Esophagus squamous epithelium (tissue), 5 donors: ENCODE measurements around the gene MYLK3. TPM values are rescaled to one million over a fixed set of nuclear protein-coding genes. Genes with fewer than 3 reads are reported as not detected.

Source experiments
- DNase-seq: peaks from one replicate; lab custom pipeline; 2025; lab: John Stamatoyannopoulos, UW
- H3K27ac ChIP-seq, 4 donors: fragments of 200-600 bp; sonication (generic); one replicate each; pipeline ENCODE4 v1.5.1; 2016 to 2019; ENCODE audit warnings: mild to moderate bottlenecking in 1 of 4
- H3K27me3 ChIP-seq, 4 donors: fragments of 200-600 bp; sonication (generic); 1 replicate in 3 of 4; 2 replicates in 1 of 4; pipeline versions ENCODE4 v1.5.1 to v1.6.0; 2017 to 2021; ENCODE audit warnings: antibody characterized with exemption in 1 of 4
- H3K36me3 ChIP-seq, 3 donors: fragments of 200-600 bp; sonication (generic); one replicate each; pipeline ENCODE4 v1.5.1; 2016 to 2019
- H3K4me1 ChIP-seq, 3 donors: fragments of 200-600 bp; sonication (generic); one replicate each; pipeline ENCODE4 v1.5.1; 2017 to 2019
- H3K4me3 ChIP-seq, 4 donors: fragments of 200-600 bp; sonication (generic); 1 replicate in 3 of 4; 2 replicates in 1 of 4; pipeline ENCODE4 v1.5.1; 2016 to 2019; ENCODE audit warnings: mild to moderate bottlenecking in 2 of 4, moderate library complexity in 1 of 4
- H3K9me3 ChIP-seq, 3 donors: fragments of 200-600 bp; sonication (generic); one replicate each; pipeline ENCODE4 v1.5.1; 2016 to 2019
- POLR2A ChIP-seq, 4 donors: fragments of 450-650 bp; IDR thresholded peaks; one replicate each; pipeline ENCODE4 v1.6.1; 2017; ENCODE audit warnings: antibody characterized with exemption in 4 of 4, mild to moderate bottlenecking in 4 of 4, moderate library complexity in 3 of 4
- WGBS, 2 donors: methylation state at CpG; one replicate each; pipeline ENCODE4 v1.1.5; 2018; 5-methylcytosine and 5-hydroxymethylcytosine counted together
- intact Hi-C: fragments of 100-400 bp; cut with DNase I; formaldehyde crosslinking; loops from one replicate; pipeline ENCODE4 v1.15.0; 2022
- total RNA-seq, 4 donors: library from RNA; depleted of rRNA; stranded (reverse); fragments of >200 nt; gene quantifications; one replicate each; pipeline ENCODE4 v1.1.0, GENCODE V29; 2016
- TF ChIP-seq, protein P1 (sequence below), 6 experiments: fragments of 450-650 bp in 4 of 6; fragments of 200-600 bp in 2 of 6; sonication (generic) in 2 of 6; IDR thresholded peaks; one replicate each; pipeline ENCODE4 v1.5.1; 2016 to 2019; ENCODE audit warnings: antibody characterized with exemption in 6 of 6, mild to moderate bottlenecking in 4 of 6, moderate library complexity in 4 of 6
- donor health status: DM: yes; HTN: yes; CAD: no.

Gene MYLK3
- total RNA-seq, 4 donors from 2014 or later, result 0.03 to 0.19 (median 0.08) TPM; not detected in 1

DNA sequence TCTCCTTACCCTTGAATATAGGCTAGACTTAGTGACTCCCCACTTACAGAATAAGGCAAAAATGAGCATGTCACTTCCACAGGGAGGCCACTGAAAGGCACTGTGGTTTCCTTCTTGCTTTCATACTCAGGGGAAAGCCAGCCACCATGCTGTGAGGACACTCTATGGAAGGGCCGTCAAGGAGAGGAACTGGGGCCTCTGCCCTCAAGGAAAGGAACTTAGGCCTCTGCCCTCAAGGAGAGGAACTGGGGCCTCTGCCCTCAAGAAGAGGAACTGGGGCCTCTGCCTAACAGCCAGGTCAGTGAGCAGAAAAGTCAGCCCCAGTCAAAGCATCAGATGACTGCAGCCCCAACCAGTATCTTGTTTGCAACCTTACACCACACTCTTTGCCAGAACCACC is 89.2 kb downstream of the MYLK3 start:
- no peaks in the 10 kb centered on the region for H3K4me1 ChIP-seq
- 60% methylated on average over 1 of the region's 1 CpG for WGBS, 2 donors
- intact Hi-C loops, result no loop called here
- TF ChIP-seq, protein P1, sequence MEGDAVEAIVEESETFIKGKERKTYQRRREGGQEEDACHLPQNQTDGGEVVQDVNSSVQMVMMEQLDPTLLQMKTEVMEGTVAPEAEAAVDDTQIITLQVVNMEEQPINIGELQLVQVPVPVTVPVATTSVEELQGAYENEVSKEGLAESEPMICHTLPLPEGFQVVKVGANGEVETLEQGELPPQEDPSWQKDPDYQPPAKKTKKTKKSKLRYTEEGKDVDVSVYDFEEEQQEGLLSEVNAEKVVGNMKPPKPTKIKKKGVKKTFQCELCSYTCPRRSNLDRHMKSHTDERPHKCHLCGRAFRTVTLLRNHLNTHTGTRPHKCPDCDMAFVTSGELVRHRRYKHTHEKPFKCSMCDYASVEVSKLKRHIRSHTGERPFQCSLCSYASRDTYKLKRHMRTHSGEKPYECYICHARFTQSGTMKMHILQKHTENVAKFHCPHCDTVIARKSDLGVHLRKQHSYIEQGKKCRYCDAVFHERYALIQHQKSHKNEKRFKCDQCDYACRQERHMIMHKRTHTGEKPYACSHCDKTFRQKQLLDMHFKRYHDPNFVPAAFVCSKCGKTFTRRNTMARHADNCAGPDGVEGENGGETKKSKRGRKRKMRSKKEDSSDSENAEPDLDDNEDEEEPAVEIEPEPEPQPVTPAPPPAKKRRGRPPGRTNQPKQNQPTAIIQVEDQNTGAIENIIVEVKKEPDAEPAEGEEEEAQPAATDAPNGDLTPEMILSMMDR (IDR thresholded peaks at IDR 0.05), result no peak
- no peak for TF ChIP-seq POLR2A (IDR thresholded peaks at IDR 0.05)
- DNase-seq, result no peak
- H3K9me3 ChIP-seq, result no peaks in the 10 kb centered on the region
- no peaks in the 10 kb centered on the region for H3K27me3 ChIP-seq
- H3K27ac ChIP-seq, result no peak overlapping the region
- no peak overlapping the region for H3K4me3 ChIP-seq
- peaks cover 0 to 70% (median 31%) of the 10 kb centered on the region in 3 donors for H3K36me3 ChIP-seq

Other genes starting within 250 kb of the MYLK3 start
- 10 to 100 TPM in 1 of 4 donors, 1 to 10 TPM in 3; 1.9 to 13.7 (median 6.9) TPM for gene SHCBP1, start 127.0 kb downstream of the MYLK3 start, total RNA-seq
- 100 to 1,000 TPM in 1 of 4 donors, 10 to 100 TPM in 3; 34.0 to 129 (median 88.0) TPM for gene VPS35, start 59.2 kb downstream of the MYLK3 start, total RNA-seq
- gene ORC6, start 58.7 kb downstream of the MYLK3 start, total RNA-seq, result 10 to 100 TPM in 2 of 4 donors, 1 to 10 TPM in 2; 3.4 to 12.6 (median 7.7) TPM
- 1 to 10 TPM; 5.7 to 7.6 (median 7.0) TPM for gene C16orf87, start 82.8 kb upstream of the MYLK3 start, total RNA-seq
- 100 to 1,000 TPM in 1 of 4 donors, 10 to 100 TPM in 3; 43.3 to 113 (median 77.2) TPM for gene GPT2, start 136.0 kb upstream of the MYLK3 start, total RNA-seq
- gene DNAJA2, start 225.3 kb upstream of the MYLK3 start, total RNA-seq, result 10 to 100 TPM; 39.0 to 69.7 (median 58.2) TPM